Endothelial cell of umbilical vein (primary cell): Measurements from ENCODE around the gene NFATC2IP. TPM values are rescaled to one million over a fixed set of nuclear protein-coding genes. Genes with fewer than 3 reads are reported as not detected.

Experiments
- BruUV-seq: library from RNA; stranded (reverse); fragments of 400-500 nt; replicated peaks from 2 replicates; lab custom pipeline; 2021; lab: Mats Ljungman, UMichigan
- CTCF ChIA-PET: fragments of 300-600, 350-600 bp; sonication (Branson Sonifier 250); formaldehyde crosslinking; loops from one replicate; lab custom pipeline; 2021; ENCODE audit warnings: antibody characterized with exemption, inconsistent platforms; lab: Charles Lee
- POLR2A ChIA-PET: fragments of 300-600, 350-600 bp; sonication (Branson Sonifier 250); formaldehyde crosslinking; loops from one replicate; lab custom pipeline; 2021; ENCODE audit warnings: antibody characterized with exemption, inconsistent platforms; lab: Charles Lee
- DNase-seq: peaks from one replicate; pipeline ENCODE4 v3.0.0-alpha.2; 2011; ENCODE audit warnings: low read depth, low spot score
- FAIRE-seq: peaks from 2 replicates; lab custom pipeline; 2011; peaks lifted over from hg19 to GRCh38; lab: Jason Lieb, UNC
- H2AFZ ChIP-seq: 2 replicates; pipeline ENCODE4 v1.6.0; 2012; ENCODE audit warnings: low read depth, low read length, control low read depth, inconsistent platforms
- H3K27ac ChIP-seq: 2 replicates; pipeline ENCODE4 v1.5.1; 2011; ENCODE audit warnings: low read depth, mild to moderate bottlenecking, control low read depth, low read length, moderate library complexity; ENCODE audit not compliant: insufficient read depth
- H3K27me3 ChIP-seq, 2 experiments: 2 replicates each; pipeline versions ENCODE4 v1.6.0 to v1.6.1; 2011; ENCODE audit warnings: low read length in 2 of 2, mixed read lengths in 1 of 2; ENCODE audit not compliant: control insufficient read depth in 2 of 2, insufficient read depth in 2 of 2
- H3K36me3 ChIP-seq, 2 experiments: 2 replicates in 1 of 2; 3 replicates in 1 of 2; pipeline ENCODE4 v1.5.1; 2011; ENCODE audit warnings: low read length in 2 of 2, mild to moderate bottlenecking in 1 of 2, moderate library complexity in 1 of 2; ENCODE audit not compliant: control insufficient read depth in 2 of 2, insufficient read depth in 2 of 2; ENCODE audit errors: extremely low read depth in 1 of 2
- H3K4me1 ChIP-seq: 3 replicates; pipeline ENCODE4 v1.5.1; 2011; ENCODE audit warnings: mild to moderate bottlenecking, low read length; ENCODE audit not compliant: control insufficient read depth, insufficient read depth; ENCODE audit errors: extremely low read depth
- H3K4me2 ChIP-seq: 2 replicates; pipeline ENCODE4 v1.6.1; 2011; ENCODE audit warnings: low read length, control low read depth, mixed read lengths; ENCODE audit not compliant: insufficient read depth
- H3K4me3 ChIP-seq, 3 experiments: fragments of 200-600 bp in 1 of 3; sonication (generic), shearing (Covaris generic) in 1 of 3; replicated peaks in 1 of 3; 2 replicates each; pipeline ENCODE4 v1.5.1; 2011 to 2016; ENCODE audit warnings: control low read depth in 3 of 3, low read length in 3 of 3, mild to moderate bottlenecking in 2 of 3, inconsistent platforms in 1 of 3, low read depth in 1 of 3, moderate library complexity in 1 of 3; ENCODE audit not compliant: insufficient read depth in 1 of 3
- H3K79me2 ChIP-seq: 2 replicates; pipeline ENCODE4 v1.6.0; 2012; ENCODE audit warnings: low read length, inconsistent platforms; ENCODE audit not compliant: control insufficient read depth, insufficient read depth
- H3K9ac ChIP-seq: replicated peaks from 2 replicates; pipeline ENCODE3; 2011; ENCODE audit warnings: low read length, control low read depth; ENCODE audit not compliant: insufficient read depth; ENCODE audit errors: extremely low read depth
- H3K9me1 ChIP-seq: replicated peaks from 3 replicates; pipeline ENCODE4 v1.6.0; 2011; ENCODE audit warnings: mild to moderate bottlenecking, low read length; ENCODE audit not compliant: control insufficient read depth, insufficient read depth; ENCODE audit errors: extremely low read depth
- H3K9me3 ChIP-seq: replicated peaks from 2 replicates; pipeline ENCODE4 v1.5.1; 2012; ENCODE audit warnings: low read length, inconsistent platforms; ENCODE audit not compliant: control insufficient read depth, insufficient read depth
- H4K20me1 ChIP-seq: replicated peaks from 2 replicates; pipeline ENCODE3; 2011; ENCODE audit warnings: mild to moderate bottlenecking, low read length; ENCODE audit not compliant: control insufficient read depth, insufficient read depth; ENCODE audit errors: extremely low read depth
- CTCF ChIP-seq, 2 donors: IDR thresholded peaks; 1 replicate in 1 of 2; 2 replicates in 1 of 2; pipeline ENCODE4 v1.5.1; 2011; ENCODE audit warnings: low read length in 2 of 2, mild to moderate bottlenecking in 2 of 2, moderate library complexity in 2 of 2, control low read depth in 1 of 2, inconsistent platforms in 1 of 2, low read depth in 1 of 2; ENCODE audit not compliant: insufficient read depth in 1 of 2; ENCODE audit errors: extremely low read depth in 1 of 2
- EZH2 ChIP-seq: IDR thresholded peaks from 2 replicates; pipeline ENCODE4 v1.6.1; 2012; ENCODE audit warnings: borderline replicate concordance, low read depth, mild to moderate bottlenecking, moderate library complexity, low read length, inconsistent platforms; ENCODE audit not compliant: severe bottlenecking
- FOS ChIP-seq: IDR thresholded peaks from 2 replicates; pipeline ENCODE4 v1.6.1; 2011; ENCODE audit warnings: mild to moderate bottlenecking, low read length, moderate library complexity, borderline replicate concordance; ENCODE audit not compliant: insufficient read depth
- GATA2 ChIP-seq: IDR thresholded peaks from 2 replicates; pipeline ENCODE4 v1.7.0; 2011; ENCODE audit warnings: low read depth, mild to moderate bottlenecking, moderate library complexity, mixed read lengths, low read length; ENCODE audit not compliant: insufficient read length, insufficient read depth
- JUN ChIP-seq: IDR thresholded peaks from 2 replicates; pipeline ENCODE4 v1.6.1; 2011; ENCODE audit warnings: borderline replicate concordance, low read depth; ENCODE audit not compliant: insufficient read length, insufficient read depth
- MAX ChIP-seq: IDR thresholded peaks from 2 replicates; pipeline ENCODE4 v1.6.1; 2011; ENCODE audit not compliant: insufficient read depth, insufficient read length
- MYC ChIP-seq: IDR thresholded peaks from one replicate; pipeline ENCODE4 v1.6.1; 2011; ENCODE audit warnings: mild to moderate bottlenecking, low read depth, low read length
- POLR2A ChIP-seq: IDR thresholded peaks from 2 replicates; pipeline ENCODE4 v1.6.1; 2012; ENCODE audit warnings: low read depth, mild to moderate bottlenecking, control low read depth, low read length
- POLR2AphosphoS5 ChIP-seq: IDR thresholded peaks from 2 replicates; pipeline ENCODE4 v1.6.1; 2012; ENCODE audit warnings: low read depth, mild to moderate bottlenecking, control low read depth, low read length, moderate library complexity; ENCODE audit not compliant: insufficient read depth
- dilution Hi-C: fragments of 300-500 bp; cut with MboI; formaldehyde crosslinking; loops from one replicate; pipeline ENCODE4 v1.15.0; 2019; ENCODE audit warnings: low sequenced_read_pairs; ENCODE audit not compliant: extremely low pct_ligation_motif_present
- intact Hi-C: fragments of 100-400 bp; cut with micrococcal nuclease; formaldehyde crosslinking; loops from one replicate; pipeline ENCODE4 v1.10.0; 2022
- polyA plus RNA-seq, 4 experiments: library from polyadenylated mRNA; depleted of rRNA in 3 of 4; stranded (reverse) in 3 of 4; unstranded in 1 of 4; fragments of >200 nt; gene quantifications; 2 replicates each; pipeline versions ENCODE4 v1.2.1 to v1.2.3, GENCODE V29; 2011 to 2012; ENCODE audit warnings: missing spikeins in 1 of 4
- total RNA-seq: library from RNA; stranded (reverse); gene quantifications from 2 replicates; pipeline ENCODE4 v1.2.3, GENCODE V29; 2021

The NFATC2IP gene
- total and polyA plus RNA-seq, 2 donors (not counting 3 experiments of a cell fraction or from before 2014, with no cell fraction given) = 64.1 to 69.6 TPM

- H2AFZ ChIP-seq = no peak overlapping the region
- H3K79me2 ChIP-seq = peaks cover under 1% of the 10 kb centered on the region
- TF ChIP-seq MAX (no peak), FOS (no peak), GATA2 (no peak), JUN (no peak), POLR2AphosphoS5 (no peak), CTCF (IDR thresholded peaks at IDR 0.05; ENCODE audit: extremely low read depth in 1 of 2, insufficient read depth in 1 of 2, low read depth in 1 of 2, low read length in 2 of 2) (no peak), MYC (no peak), POLR2A (no peak), EZH2 (no peak)
- intact Hi-C loops = no loop called here
- no peak overlapping the region for H3K27ac ChIP-seq
- no TSS peak for BruUV-seq
- peaks cover 5 to 37% of the 10 kb centered on the region in 2 experiments for H3K36me3 ChIP-seq
- H3K9me1 ChIP-seq = no peaks in the 10 kb centered on the region
- H3K4me3 ChIP-seq = no peak overlapping the region
- POLR2A ChIA-PET = no interaction called here
- no peak overlapping the region for H3K4me2 ChIP-seq
- FAIRE-seq = no peak
- no peaks in the 10 kb centered on the region for H3K9me3 ChIP-seq
- H3K9ac ChIP-seq = no peak overlapping the region
- no peaks in the 10 kb centered on the region for H4K20me1 ChIP-seq
- dilution Hi-C loops = no loop called here
- H3K4me1 ChIP-seq = no peaks in the 10 kb centered on the region
- H3K27me3 ChIP-seq = no peaks in the 10 kb centered on the region
- DNase-seq = no peak
- CTCF ChIA-PET = no interaction called here
Measured at GRCh38 chr16:28982418-28982817, 31.7 kb downstream of the NFATC2IP start.
